GM12875 (cell line): Measurements from ENCODE around the gene WWTR1.

Experiments used
- H3K4me3 ChIP-seq: one replicate; pipeline ENCODE4 v1.5.1; 2011; ENCODE audit warnings: low read depth, low read length, control low read depth
- CTCF ChIP-seq: IDR thresholded peaks from 2 replicates; pipeline ENCODE4 v1.5.1; 2011; ENCODE audit warnings: low read depth, mild to moderate bottlenecking, control low read depth, inconsistent platforms, low read length, moderate library complexity, borderline replicate concordance; ENCODE audit not compliant: insufficient read depth

Gene WWTR1

GRCh38 chr3:149494759-149495580 is 162.9 kb downstream of the WWTR1 start:
- no peak overlapping the region for H3K4me3 ChIP-seq
- no peak for TF ChIP-seq CTCF

- TF ChIP-seq CTCF: peak; percentile 84
- H3K4me3 ChIP-seq: no peak overlapping the region
Observed at GRCh38 chr3:149494022-149494758, 163.6 kb downstream of the WWTR1 start.

- no peak for TF ChIP-seq CTCF
Observed at GRCh38 chr3:149493315-149494021, 164.4 kb downstream of the WWTR1 start.

GRCh38 chr3:149490260-149490971 is 167.4 kb downstream of the WWTR1 start:
- H3K4me3 ChIP-seq: no peak overlapping the region
- no peak for TF ChIP-seq CTCF

More at GRCh38 chr3:149493315-149494021, 164.4 kb downstream of the WWTR1 start:
- no peak overlapping the region for H3K4me3 ChIP-seq

GRCh38 chr3:149489060-149489690 is 168.7 kb downstream of the WWTR1 start:
- TF ChIP-seq CTCF: peak; percentile 54; the same call in 1 of the 2 replicates
- H3K4me3 ChIP-seq: no peak overlapping the region

GRCh38 chr3:149487598-149488197 is 170.1 kb downstream of the WWTR1 start:
- peak; percentile 87 for TF ChIP-seq CTCF
- no peak overlapping the region for H3K4me3 ChIP-seq
